Smooth muscle cell of the coronary artery (primary cell): ENCODE data around the gene PPA1. TPM values are rescaled to one million over a fixed set of nuclear protein-coding genes. Genes with fewer than 3 reads are reported as not detected.

Experiments used
- total RNA-seq: library from RNA; depleted of rRNA; stranded (reverse); fragments of >200 nt; gene quantifications from 2 replicates; pipeline ENCODE4 v1.2.3, GENCODE V29; 2014; ENCODE audit warnings: low replicate concordance

The PPA1 gene
- 172 and 229 TPM in 2 replicates for total RNA-seq

DNA sequence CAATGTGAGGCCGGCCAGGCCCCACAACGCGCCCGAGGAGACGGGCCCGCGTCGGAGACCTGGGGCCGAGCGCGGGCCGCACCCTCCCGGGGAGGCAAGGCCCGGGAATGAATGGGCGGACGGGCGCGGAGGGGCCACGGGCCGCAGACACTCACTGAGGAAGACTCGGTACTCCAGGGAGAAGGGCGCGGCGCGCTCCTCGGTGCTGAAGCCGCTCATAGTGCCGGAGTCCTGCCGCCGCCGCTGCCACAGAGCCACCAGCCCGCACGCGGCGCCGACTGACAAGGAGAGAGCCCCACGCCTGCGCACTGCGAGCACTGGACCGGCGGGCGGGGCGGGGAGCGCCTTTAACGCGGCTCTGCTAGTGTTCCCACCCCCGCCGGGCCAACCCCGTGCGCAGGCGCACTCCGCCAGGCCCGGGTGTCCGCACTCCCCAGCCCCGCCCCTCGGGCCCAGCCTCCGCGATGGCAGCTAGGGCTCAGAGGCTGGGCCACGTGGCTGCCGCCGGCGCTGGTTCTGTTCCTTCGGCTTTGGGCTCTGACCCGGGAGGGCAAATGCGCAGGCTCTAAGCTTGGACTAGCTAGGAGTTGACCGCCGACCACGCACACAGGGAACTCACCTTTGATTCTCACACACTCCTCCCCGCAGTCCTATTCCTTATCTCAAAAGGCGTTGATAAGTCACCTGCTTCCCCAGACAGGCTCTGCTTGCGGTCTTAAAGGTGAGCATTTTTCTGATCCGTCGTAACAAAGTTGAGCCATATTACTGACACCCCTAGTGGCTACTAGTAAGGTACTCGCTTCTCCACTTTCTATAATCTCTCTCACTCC, at the start of gene PPA1:
PPA1 (minus strand) TSS at position 321 of the 830 bp plus-strand sequence; CDS start at position 219, 102 bp downstream.

Other genes starting within 250 kb of the PPA1 start
- 4.2 and 11.3 TPM in 2 replicates for gene MACROH2A2, start 180.6 kb downstream of the PPA1 start, total RNA-seq
- 4.8 and 10.4 TPM in 2 replicates for gene AIFM2, start 100.6 kb downstream of the PPA1 start, total RNA-seq
- 4.4 and 7.6 TPM in 2 replicates for gene TYSND1, start 86.7 kb downstream of the PPA1 start, total RNA-seq
- 186 and 239 TPM in 2 replicates for gene SAR1A, start 62.9 kb downstream of the PPA1 start, total RNA-seq
- not detected in 2 replicates for gene NPFFR1, start 50.6 kb upstream of the PPA1 start, total RNA-seq
- gene LRRC20, start 149.2 kb upstream of the PPA1 start, total RNA-seq: 4.7 and 7.4 TPM in 2 replicates
- gene EIF4EBP2, start 170.7 kb upstream of the PPA1 start, total RNA-seq: 13.0 and 14.7 TPM in 2 replicates
- not detected in 2 replicates for gene NODAL, start 208.3 kb upstream of the PPA1 start, total RNA-seq
- gene PALD1, start 245.3 kb upstream of the PPA1 start, total RNA-seq: 1.1 and 1.7 TPM in 2 replicates